NCI-H82 (cell line): ENCODE measurements around the gene SEZ6.
"Not testable (repeated sequence)": the region's sequence is repeated elsewhere in the genome, so short reads cannot be mapped to it uniquely, and the experiment has no call there.

Experiments
- DNase-seq: peaks from one replicate; lab custom pipeline; 2025; lab: John Stamatoyannopoulos, UW

Gene SEZ6

GRCh38 chr17:28935744-28936460 is 69.9 kb downstream of the SEZ6 start:
- no peak for DNase-seq

DNA sequence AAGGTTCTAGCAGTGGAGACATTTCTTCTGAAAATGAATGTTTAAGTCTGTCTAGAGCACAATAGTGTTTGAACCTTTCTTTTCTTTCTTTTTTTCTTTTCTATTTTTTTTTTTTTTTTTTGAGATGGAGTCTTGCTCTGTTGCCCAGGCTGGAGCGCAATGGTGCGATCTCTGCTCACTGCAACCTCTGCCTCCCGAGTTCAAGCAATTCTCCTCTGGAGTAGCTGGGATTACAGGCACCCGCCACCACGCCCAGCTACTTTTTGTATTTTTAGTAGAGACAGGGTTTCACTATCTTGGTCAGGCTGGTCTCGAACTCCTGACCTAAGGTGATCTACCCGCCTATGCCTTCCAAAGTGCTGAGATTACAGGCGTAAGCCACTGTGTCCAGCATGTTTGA is 71.3 kb downstream of the SEZ6 start:
- not testable (repeated sequence) for DNase-seq

DNA sequence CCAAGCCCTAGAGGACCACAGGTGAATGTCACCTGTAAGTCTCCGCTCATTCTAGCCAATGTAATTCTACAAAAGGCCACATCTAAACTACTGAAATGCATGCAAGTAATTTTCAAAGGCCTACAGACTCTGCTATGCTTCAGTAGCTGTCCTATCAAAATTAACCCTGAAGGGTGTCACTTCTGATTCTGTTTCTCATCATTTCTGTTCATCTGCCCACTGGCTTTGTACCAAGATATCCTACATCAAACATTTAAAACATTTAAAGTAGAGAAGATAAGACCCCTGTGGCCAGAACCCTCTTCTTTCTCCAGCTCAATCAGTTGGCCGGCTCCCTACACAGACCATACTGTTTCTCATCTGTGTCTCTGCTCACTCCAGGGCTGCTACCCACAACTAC is 76.0 kb downstream of the SEZ6 start:
- no peak for DNase-seq

DNA sequence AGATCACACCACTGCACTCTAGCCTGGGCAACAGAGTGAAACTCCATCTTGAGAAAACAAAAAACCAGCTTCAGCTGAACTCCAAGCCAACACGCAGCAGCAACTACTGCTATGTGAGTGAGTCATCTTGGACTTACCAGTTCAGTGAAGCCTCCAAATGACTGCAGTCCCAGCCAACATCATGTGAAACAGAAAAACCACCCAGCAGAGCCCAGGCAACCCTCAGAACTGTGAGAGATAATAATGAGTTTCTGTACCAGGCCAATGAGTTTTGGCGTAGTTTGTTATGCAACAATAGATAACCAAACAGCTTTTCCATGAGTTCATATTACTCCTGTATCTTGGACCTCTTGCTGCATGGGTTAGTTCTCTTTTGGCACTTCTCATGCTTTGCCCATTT is 77.8 kb downstream of the SEZ6 start:
- no peak for DNase-seq

DNA sequence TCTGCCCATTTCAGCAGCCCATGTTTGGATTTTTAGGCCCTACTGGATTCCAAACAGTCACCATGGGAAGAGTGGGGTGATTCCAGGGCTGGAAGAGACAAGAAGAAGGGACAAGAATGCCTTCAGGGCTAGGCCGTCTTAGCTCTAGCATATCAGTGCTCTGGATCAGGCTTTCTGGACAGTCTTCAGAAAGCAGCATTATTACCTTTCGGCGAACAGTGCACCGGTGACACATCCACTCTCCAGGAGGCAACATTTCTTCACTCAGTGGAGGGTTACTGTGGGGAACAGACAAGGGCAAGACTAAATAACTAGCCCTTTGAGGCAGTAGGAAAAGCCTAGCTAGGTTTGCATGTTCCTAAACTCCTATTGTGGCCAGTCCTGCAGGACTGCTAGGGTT is 79.0 kb downstream of the SEZ6 start:
- no peak for DNase-seq

DNA sequence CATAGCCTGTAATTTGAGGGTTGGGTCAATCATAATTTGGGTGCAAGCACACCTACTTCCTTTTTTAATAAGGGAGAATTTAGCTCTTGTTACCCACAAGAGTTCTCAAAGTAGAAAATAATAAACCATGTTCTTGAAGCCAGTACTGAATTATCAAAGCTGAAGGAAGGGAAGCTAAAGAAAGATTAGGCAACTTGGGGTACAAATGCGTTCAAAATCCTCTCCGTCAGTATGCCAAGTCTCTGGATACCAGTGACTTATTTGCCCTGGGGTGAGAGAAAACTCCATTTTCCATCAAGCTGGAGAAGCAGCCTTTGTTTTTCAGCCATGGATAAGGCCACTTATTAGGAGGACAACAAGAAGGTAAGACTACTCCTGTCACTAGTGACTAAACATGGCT is 79.5 kb downstream of the SEZ6 start:
- no peak for DNase-seq

DNA sequence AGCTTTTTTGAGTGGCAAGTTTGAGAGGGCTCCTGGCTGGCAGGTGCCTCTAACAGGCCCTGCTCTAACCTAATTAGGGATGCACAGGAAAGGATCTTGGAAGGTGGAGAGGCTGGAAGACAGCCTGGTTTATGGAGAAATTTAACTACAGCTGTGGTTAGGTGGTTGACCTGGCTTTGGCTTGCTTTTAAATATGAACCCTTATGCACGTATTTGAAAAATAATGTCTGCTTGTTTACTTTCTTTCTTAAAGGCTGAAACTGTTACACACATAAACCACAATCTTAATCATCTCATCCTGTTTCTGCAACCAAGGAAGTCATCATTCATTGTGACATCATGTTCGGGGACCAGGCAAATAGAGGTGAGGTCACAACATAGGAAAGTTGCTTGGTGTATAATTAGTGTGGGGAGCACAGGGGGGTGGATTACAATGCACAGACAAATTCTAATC is 79.9 kb downstream of the SEZ6 start:
- no peak for DNase-seq

DNA sequence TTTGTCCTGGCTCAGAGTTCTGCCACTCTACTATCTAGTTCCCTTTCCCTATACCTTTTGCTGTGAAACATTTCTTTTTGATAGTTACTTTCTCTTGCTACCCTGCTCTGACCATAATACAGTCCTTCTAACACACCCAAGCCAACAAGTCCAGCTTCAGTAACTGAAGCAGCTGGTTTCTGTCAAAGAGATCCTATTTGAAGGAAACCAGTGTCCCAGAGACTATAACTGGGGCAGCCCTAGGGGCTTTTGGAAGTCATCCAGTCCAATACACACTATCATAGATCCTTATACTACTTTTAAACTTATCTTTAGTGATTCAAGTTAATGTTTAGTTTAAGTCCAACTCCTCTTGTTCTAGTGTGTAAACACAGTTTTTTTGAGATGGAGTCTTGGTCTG is 85.6 kb downstream of the SEZ6 start:
- DNase-seq, result no peak

DNA sequence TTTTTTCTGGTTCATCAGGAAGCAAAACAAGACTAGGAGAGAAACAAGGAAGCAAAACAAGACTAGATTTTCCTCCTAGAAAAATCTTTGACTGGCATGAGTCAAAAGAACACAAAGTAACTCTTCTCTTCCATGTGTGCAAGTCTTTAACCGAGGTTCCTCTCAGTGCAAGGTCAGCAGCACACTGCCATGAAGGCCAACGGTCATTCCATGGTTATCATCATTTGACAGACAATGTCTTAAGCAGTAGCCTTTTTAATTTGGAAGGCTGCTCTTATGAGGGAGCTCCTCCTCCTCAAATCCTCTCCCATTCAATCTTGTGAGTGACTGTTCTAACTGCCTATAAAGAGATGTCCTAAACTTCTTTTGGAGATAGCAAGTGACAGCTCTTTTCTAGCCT is 87.5 kb downstream of the SEZ6 start:
- DNase-seq, result no peak

DNA sequence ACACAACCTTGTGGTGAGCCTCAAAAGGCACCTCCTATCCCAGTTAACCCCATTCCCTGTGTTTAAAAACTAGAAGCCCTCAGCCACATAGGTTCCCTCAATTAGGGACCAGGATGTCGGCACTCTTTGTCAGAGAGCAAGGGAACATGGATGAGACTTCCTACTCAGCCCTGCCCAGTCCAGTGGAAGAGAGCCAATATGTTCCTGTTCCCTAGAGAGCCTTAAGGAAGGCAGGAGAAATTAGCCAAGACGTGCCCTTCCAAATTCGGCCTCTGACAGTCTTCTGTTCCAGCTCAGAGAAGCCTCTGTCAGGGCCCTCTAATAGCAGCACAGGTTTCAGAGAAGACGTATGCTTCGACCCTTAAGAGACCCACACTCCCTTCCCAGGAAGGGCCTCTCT is 88.4 kb downstream of the SEZ6 start:
- DNase-seq, result no peak

DNA sequence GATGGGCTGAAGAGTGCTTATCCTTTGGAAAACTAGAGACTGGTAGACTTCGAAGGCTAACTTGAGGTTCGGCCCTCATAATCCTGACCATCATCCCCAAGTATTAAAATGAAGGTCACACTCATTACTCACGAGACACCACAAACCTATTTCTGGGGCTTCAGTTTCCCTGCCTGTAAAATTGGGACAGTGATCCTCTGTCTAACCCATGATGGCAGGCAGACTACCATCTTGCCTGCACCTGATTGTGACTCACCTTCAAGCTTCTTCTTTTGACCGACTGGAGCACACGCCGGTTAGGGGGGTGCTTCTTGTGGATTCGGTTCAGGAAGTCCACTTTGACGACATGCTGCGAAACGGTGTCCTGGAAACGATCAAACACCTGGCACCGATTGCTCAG is 88.8 kb downstream of the SEZ6 start:
- no peak for DNase-seq

DNA sequence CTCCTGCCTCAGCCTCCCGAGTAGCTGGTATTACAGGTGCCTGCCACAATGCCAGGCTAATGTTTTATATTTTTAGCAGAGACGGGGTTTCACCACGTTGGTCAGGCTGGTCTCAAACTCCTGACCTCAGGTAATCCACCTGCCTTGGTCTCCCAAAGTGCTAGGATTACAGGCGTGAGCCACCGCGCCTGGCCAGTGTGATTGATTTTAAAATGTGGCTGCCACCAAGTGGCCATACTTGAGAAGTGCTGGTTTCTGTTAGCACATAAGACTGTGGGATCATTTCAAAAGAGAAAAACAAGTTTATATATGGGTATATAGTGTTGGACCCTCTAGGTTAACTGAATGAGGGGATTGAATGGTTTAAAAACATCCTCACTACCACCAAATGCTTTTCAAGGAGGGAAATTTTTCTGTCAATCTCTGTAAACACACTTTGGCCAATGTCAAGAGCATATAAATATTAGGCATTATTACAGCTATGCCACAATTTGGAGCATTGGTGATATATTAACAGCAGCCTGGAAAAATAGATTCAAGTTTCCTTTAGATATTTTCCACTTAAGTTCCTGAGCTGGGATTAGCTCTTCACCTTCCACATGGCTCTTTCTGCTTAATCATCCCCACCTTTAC is 89.4 kb downstream of the SEZ6 start:
- DNase-seq, result peak; percentile 63

DNA sequence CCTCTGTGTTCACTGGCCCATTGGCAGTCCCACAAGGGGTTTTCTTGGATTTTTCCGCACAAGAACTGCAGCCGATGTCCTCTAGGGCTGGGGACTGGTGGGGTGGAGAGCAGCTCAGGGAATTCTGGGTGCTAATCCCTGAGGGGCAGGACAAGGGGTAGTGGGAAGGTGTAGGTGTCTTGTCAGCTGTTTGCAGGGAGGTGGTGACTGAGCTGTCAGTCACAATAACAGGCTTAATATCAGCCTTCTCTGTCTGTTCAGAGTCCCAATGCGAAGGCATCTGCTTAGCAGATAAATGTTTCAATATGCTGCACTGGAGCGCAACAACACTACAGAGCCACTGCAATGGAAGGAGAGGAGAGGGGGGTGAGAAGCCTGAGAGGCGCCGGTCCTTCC is 92.9 kb downstream of the SEZ6 start:
- DNase-seq, result no peak

DNA sequence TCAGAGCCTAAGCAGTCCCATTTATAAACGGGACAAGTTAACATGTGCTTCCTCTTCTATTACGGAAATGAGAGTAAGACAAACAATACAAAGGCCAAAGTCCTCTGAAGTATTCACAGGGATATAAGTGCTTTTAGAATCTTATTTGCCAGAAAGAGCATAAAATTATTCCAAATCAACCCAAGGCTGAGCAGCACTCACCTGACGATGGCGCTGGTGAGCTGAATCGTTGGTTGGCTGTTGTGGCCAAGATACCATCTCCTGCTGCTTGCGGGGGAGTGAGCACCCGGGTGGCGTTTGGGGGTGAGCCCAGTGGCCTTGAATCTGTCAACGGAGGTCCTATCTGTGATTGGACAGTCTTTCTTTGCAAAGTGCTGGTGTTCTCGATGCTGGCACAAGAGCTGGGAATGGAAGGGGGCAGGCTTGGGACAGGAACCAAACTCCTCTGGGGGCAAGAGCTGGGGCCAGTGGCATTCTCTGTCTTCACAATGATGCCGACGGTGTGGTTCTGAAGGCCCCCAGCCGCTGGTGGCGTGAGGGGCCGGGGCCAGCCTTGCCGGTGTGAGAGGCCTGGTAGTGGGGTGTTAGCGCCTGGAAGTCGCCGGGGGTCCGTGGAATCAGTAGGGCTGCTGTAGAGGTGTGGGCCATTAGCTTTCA is 93.4 kb downstream of the SEZ6 start:
- no peak for DNase-seq

GRCh38 chr17:28911411-28912045 is 94.3 kb downstream of the SEZ6 start:
- DNase-seq, result no peak

DNA sequence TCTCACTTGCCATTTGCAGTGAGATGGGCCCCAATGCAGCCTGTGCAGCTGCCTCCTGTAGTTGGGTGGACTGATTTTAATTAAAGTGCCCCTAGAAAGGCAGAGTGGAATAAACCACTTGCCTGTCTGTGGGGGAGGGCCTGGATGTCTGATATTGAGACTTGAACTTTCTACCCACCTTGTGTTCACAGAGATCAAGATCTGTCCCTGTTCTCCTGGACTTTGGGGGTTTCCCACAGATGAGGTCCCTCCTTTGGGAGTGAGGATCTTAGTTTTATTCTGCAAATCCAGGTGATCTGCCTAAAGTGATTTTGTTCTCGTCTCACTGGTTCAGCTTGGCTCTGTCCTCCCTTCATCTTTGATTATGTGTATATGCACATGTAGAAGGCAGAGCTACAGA is 95.3 kb downstream of the SEZ6 start:
- no peak for DNase-seq

- DNase-seq, result no peak
These were observed 97.1 kb downstream of the SEZ6 start for GRCh38 chr17:28908640-28909167.

- no peak for DNase-seq
These were observed 97.9 kb downstream of the SEZ6 start for GRCh38 chr17:28907709-28908475.

- DNase-seq, result no peak
These were observed 99.0 kb downstream of the SEZ6 start for GRCh38 chr17:28906706-28907438.

DNA sequence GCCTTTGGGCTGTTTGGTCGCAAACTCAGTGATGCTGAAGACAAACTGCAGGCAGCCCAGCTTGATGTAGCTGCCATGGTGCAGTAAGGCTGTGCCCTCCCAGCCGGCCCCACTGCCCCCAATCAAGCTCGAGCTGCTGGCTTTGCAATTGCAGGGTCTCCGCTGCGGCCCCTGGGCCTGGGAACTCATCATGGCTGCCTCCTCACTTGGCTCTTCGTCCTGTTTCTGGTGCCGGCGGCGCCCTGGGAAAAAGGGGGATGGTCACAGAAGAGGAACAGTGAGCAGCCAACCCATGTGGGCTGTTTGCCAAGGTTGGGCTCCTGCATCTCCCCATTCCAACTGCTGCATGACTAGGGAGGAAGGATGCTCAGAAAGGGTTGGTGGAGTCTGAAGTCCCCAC is 99.6 kb downstream of the SEZ6 start:
- DNase-seq, result no peak
